Dermis lymphatic vessel endothelial cell (primary cell): ENCODE results near the gene TRNAU1AP. TPM values are rescaled to one million over a fixed set of nuclear protein-coding genes. Genes with fewer than 3 reads are reported as not detected.

Experiments
- total RNA-seq: library from RNA; depleted of rRNA; stranded (reverse); fragments of >200 nt; gene quantifications from 2 replicates; pipeline ENCODE4 v1.2.1, GENCODE V29; 2014

Gene TRNAU1AP
- total RNA-seq: 20.6 and 25.8 TPM in 2 replicates

DNA sequence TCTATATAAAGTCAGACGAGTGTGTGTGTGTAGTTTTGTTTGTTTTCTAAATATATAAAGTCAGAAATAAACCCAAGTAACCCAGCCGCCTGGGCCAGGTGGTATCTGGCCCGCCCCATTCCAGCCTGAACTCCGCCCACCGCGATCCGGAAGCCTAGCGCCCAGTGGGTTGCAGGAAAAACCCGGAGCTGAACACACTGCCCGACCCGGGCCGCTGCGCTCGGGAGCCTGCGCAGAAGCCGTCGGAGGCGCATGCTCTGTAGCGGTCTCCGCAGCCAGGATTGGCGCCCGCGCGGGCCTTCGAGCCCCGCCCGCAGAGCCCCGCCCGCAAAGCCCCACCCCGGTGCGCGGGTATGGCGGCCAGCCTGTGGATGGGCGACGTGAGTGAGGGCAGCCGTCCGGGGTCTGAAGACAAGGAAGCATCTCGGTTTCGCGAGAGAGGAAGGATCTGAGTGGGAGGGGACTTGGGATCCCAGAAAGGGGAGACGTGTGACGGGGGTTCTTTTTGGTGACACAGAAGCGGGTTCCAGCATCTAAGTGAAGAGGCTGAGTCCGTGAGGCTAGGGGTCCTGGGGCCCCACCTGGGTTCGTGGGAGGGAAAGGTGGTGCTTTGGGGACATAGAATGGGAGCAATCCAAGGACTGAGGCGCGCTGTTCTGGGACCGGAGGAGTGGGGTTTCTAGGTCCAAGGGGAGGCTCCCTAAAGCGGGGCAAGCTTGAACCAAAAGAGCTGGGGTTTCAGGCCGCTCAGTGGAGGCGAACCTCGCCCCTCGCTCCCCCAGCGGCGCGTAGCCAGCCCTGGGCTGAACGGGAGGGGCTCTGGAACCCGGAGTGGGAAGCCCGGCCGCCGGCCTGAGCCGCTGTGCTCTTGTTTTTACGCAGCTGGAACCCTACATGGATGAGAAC, at the start of gene TRNAU1AP:
TSS of gene TRNAU1AP (plus strand) at position 328 of the 906 bp plus-strand sequence. CDS start at position 354, 26 bp downstream.

DNA sequence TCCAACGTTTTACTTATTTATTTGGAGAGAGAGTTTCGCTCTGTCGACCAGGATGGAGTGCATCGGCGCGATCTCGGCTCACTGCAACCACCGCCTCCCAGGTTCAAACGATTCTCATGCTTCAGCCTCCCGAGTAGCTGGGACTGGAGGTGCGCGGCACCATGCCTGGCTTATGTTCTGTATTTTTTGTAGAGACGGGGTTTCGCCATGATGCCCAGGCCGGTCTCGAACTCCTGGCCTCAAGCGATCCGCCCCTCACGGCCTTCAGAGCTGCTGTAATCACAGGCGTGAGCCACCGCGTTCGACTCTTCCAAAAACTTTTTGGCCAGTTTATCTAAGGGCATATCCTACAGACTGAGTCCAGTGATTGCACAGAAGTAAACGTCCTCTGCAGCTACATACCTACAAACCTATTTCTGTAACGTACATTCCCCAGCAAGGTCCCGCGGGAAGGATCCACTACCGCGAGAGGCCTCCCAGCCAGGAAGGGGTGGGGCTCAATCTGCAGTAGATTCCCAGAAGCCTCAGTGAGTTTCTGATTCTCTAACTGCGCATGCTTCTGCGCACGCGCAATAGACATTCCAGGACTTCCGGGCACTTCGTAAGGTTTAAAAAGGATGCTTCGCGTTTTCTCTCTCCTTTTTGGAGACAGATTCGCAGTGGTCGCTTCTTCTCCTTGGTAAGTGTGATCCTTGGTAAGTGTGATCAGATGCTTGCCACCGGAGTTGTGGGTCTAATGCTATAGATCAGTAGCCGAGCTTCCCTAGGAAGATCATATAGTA, 47.3 kb upstream of the TRNAU1AP start, which contains the start of gene RCC1:
TSS of gene RCC1 (plus strand) at position 638 of the 782 bp plus-strand sequence. CDS start 23,824 bp downstream, outside the sequence.

DNA sequence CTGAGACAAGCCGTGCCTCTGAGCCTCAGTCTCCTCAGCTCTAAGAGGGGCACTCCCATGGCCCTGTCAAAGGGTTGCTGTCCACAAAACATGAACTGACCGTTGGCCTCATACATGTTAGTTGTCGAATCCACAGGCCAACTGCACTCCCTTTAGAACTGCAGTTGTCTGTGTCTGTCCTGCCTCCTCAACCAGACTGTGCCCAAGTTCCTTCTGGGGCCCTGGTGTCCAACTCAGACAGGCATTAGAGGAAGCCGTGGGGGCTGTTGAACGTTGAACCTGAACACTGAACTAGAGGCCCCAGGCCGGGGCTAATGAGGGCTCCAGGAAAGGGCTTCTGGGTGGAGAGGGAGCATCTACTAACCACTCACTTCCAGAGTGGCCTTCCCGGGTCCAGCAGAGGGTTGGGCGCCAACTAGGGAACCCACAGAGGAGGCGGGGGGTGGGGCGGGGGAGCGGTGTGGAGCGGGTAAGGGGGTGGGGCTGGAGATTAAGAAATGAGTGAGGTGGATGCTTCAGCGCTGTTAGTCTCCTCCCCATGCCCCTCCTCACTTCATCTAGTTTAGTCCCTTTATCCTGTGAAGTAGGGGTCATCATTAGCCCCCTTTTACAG, 38.9 kb downstream of the TRNAU1AP start, which contains the start of gene RAB42:
TSS of gene RAB42 (plus strand) at position 558 of the 613 bp plus-strand sequence. CDS start 247 bp downstream, outside the sequence.

Other genes with a start within 250 kb of the TRNAU1AP start
- 21.9 and 24.2 TPM in 2 replicates for gene MED18, start 224.0 kb upstream of the TRNAU1AP start, total RNA-seq
- gene PHACTR4, start 183.3 kb upstream of the TRNAU1AP start, total RNA-seq: 12.4 and 26.8 TPM in 2 replicates
- gene RCC1, start 47.0 kb upstream of the TRNAU1AP start, total RNA-seq: 30.9 and 50.3 TPM in 2 replicates
- gene RAB42, start 39.2 kb downstream of the TRNAU1AP start, total RNA-seq: 5.8 and 8.0 TPM in 2 replicates
- gene TAF12, start 90.0 kb downstream of the TRNAU1AP start, total RNA-seq: 25.0 and 29.7 TPM in 2 replicates
- under 0.01 TPM in 1 of 2 replicates, not detected in the other for gene RNU11, start 95.5 kb downstream of the TRNAU1AP start, total RNA-seq
- 6.5 and 8.0 TPM in 2 replicates for gene GMEB1, start 115.7 kb downstream of the TRNAU1AP start, total RNA-seq
- gene YTHDF2, start 183.9 kb downstream of the TRNAU1AP start, total RNA-seq: 71.0 and 80.8 TPM in 2 replicates